ENCODE data around the gene WBP2.
"Not testable (repeated sequence)": the region's sequence is repeated elsewhere in the genome, so short reads cannot be mapped to it uniquely, and the experiment has no call there.

WBP2 gene

GRCh38 chr17:75865404-75866188, 10.5 kb upstream of the WBP2 start:
- not testable (repeated sequence) for DNase-seq (ENCODE audit: low read depth)

GRCh38 chr17:75864887-75865286, 9.8 kb upstream of the WBP2 start:
- DNase-seq (ENCODE audit: low read depth), result not testable (repeated sequence)

- no peak for DNase-seq (ENCODE audit: low read depth)
These were observed 9.3 kb upstream of the WBP2 start for GRCh38 chr17:75864448-75864871.

GRCh38 chr17:75861927-75862317, 6.8 kb upstream of the WBP2 start:
- DNase-seq (ENCODE audit: low read depth), result no peak

- DNase-seq (ENCODE audit: low read depth), result not testable (repeated sequence)
These were observed 4.2 kb upstream of the WBP2 start for GRCh38 chr17:75859358-75859757.

GRCh38 chr17:75856062-75856756, 1.1 kb upstream of the WBP2 start:
- DNase-seq (ENCODE audit: low read depth), result no peak

- DNase-seq (ENCODE audit: low read depth), result peak; percentile 54
These were observed 240 bp downstream of the WBP2 start for GRCh38 chr17:75854881-75855309.

- no peak for DNase-seq (ENCODE audit: low read depth)
These were observed 910 bp downstream of the WBP2 start for GRCh38 chr17:75854101-75854748.

GRCh38 chr17:75853433-75853832, 1.7 kb downstream of the WBP2 start:
- no peak for DNase-seq (ENCODE audit: low read depth)

- not testable (repeated sequence) for DNase-seq (ENCODE audit: low read depth)
These were observed 3.5 kb downstream of the WBP2 start for GRCh38 chr17:75851693-75851991.

- DNase-seq (ENCODE audit: low read depth), result no peak
These were observed 4.0 kb downstream of the WBP2 start for GRCh38 chr17:75850928-75851692.

- no peak for DNase-seq (ENCODE audit: low read depth)
These were observed 5.4 kb downstream of the WBP2 start for GRCh38 chr17:75849724-75850123.

- no peak for DNase-seq (ENCODE audit: low read depth)
These were observed 5.9 kb downstream of the WBP2 start for GRCh38 chr17:75849279-75849646.

- peak; percentile 87 for DNase-seq (ENCODE audit: low read depth)
These were observed 6.4 kb downstream of the WBP2 start for GRCh38 chr17:75848523-75849278.

GRCh38 chr17:75847614-75848522, 7.3 kb downstream of the WBP2 start:
- DNase-seq (ENCODE audit: low read depth), result no peak

GRCh38 chr17:75846692-75847613, 8.2 kb downstream of the WBP2 start:
- DNase-seq (ENCODE audit: low read depth), result no peak

GRCh38 chr17:75845933-75846691, 9.0 kb downstream of the WBP2 start:
- no peak for DNase-seq (ENCODE audit: low read depth)

GRCh38 chr17:75845058-75845711, 9.9 kb downstream of the WBP2 start:
- peak; percentile 46 for DNase-seq (ENCODE audit: low read depth)
